Mesendoderm (in vitro differentiated cells): ENCODE results near the gene NOXO1.

Source experiments
- DNase-seq: peaks from one replicate; pipeline ENCODE4 v3.0.0; 2013
- H2AK5ac ChIP-seq: 2 replicates; pipeline ENCODE4 v1.6.1; 2013; ENCODE audit warnings: low read length, inconsistent platforms
- H2BK120ac ChIP-seq: 2 replicates; pipeline ENCODE4 v1.6.1; 2013; ENCODE audit warnings: low read depth, mild to moderate bottlenecking, low read length, moderate library complexity, mixed read lengths
- H2BK15ac ChIP-seq: replicated peaks from 2 replicates; pipeline ENCODE4 v1.6.1; 2013; ENCODE audit warnings: low read depth, mild to moderate bottlenecking, moderate library complexity
- H2BK5ac ChIP-seq: 2 replicates; pipeline ENCODE4 v1.6.1; 2013; ENCODE audit warnings: low read length, inconsistent platforms
- H3K18ac ChIP-seq: 2 replicates; pipeline ENCODE4 v1.6.1; 2013; ENCODE audit warnings: mild to moderate bottlenecking, low read length, mixed read lengths
- H3K23ac ChIP-seq: one replicate; pipeline ENCODE4 v1.6.1; 2013; ENCODE audit warnings: low read length
- H3K27ac ChIP-seq: 2 replicates; pipeline ENCODE4 v1.5.1; 2013; ENCODE audit warnings: low read depth, mild to moderate bottlenecking, inconsistent platforms, low read length, moderate library complexity
- H3K27me3 ChIP-seq: 2 replicates; pipeline ENCODE4 v1.6.1; 2013; ENCODE audit warnings: low read length, control low read depth, mild to moderate bottlenecking, inconsistent platforms; ENCODE audit not compliant: insufficient read depth, poor library complexity
- H3K36me3 ChIP-seq: 2 replicates; pipeline ENCODE4 v1.6.1; 2013; ENCODE audit warnings: low read length, inconsistent platforms; ENCODE audit not compliant: control insufficient read depth, insufficient read depth
- H3K4ac ChIP-seq: one replicate; pipeline ENCODE4 v1.6.1; 2013; ENCODE audit warnings: low read depth, mild to moderate bottlenecking, low read length, moderate library complexity
- H3K4me1 ChIP-seq: 2 replicates; pipeline ENCODE4 v1.6.1; 2013; ENCODE audit warnings: low read depth, low read length, inconsistent platforms; ENCODE audit not compliant: control insufficient read depth
- H3K4me2 ChIP-seq: 2 replicates; pipeline ENCODE4 v1.6.1; 2013; ENCODE audit warnings: low read length
- H3K4me3 ChIP-seq: 2 replicates; pipeline ENCODE4 v1.5.1; 2013; ENCODE audit warnings: mild to moderate bottlenecking, low read length
- H3K56ac ChIP-seq: one replicate; pipeline ENCODE4 v1.6.1; 2013; ENCODE audit warnings: low read length
- H3K79me1 ChIP-seq: 2 replicates; pipeline ENCODE4 v1.6.1; 2013; ENCODE audit warnings: low read length, inconsistent platforms
- H3K79me2 ChIP-seq: 2 replicates; pipeline ENCODE4 v1.6.1; 2013; ENCODE audit warnings: mild to moderate bottlenecking, low read length; ENCODE audit not compliant: control insufficient read depth, insufficient read depth
- H3K9ac ChIP-seq: 2 replicates; pipeline ENCODE4 v1.6.1; 2013; ENCODE audit warnings: low read length, inconsistent platforms
- H4K5ac ChIP-seq: one replicate; pipeline ENCODE4 v1.6.1; 2013; ENCODE audit warnings: low read length
- H4K8ac ChIP-seq: one replicate; pipeline ENCODE4 v1.6.1; 2013; ENCODE audit warnings: low read depth, mild to moderate bottlenecking, control low read depth, low read length, moderate library complexity
- WGBS: extraction: QIAGEN DNeasy Blood & Tissue Kit; methylation state at CpG from one replicate; pipeline ENCODE4 v1.1.7; 2013; ENCODE audit warnings: low lambda C conversion rate, missing lambda C conversion rate; ENCODE audit not compliant: insufficient coverage; ENCODE audit errors: extremely low coverage; 5-methylcytosine and 5-hydroxymethylcytosine counted together

The NOXO1 gene

DNA sequence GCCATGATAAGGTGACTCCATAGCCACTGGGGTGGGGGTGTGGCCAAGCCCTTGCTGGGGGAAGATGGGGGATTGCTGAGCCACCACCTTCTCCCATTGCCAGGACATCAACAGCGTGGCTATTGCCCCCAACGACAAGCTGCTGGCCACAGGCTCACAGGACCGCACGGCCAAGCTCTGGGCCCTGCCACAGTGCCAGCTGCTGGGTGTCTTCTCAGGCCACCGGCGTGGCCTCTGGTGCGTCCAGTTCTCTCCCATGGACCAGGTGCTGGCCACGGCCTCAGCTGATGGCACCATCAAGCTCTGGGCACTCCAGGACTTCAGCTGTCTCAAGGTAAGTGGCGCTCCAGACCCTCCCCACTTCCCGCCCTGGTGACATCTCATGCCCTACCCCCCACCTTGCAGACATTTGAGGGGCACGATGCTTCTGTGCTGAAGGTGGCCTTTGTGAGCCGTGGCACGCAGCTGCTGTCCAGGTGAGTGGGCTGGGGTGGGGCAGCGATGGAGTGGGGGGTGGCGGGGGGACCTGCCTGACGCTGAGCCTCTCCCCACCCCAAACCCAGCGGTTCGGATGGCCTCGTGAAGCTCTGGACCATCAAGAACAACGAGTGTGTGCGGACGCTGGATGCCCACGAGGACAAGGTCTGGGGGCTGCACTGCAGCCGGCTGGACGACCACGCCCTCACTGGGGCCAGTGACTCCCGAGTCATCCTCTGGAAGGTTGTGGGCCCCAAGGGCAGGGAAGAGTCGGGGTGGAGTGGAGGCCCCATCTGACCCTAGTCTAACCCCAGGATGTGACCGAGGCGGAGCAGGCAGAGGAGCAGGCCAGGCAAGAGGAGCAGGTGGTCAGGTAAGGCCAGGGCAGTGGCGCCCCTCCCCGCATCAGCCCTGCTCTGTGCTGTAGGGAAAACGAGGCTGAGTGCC, 4.1 kb downstream of the NOXO1 start:
- Histone ChIP-seq H3K4me2 (no peak overlapping the region), H3K4ac (no peak overlapping the region), H3K9ac (no peak overlapping the region), H2BK5ac (no peak overlapping the region), H4K5ac (no peak overlapping the region), H3K36me3 (peaks cover 4% of the 10 kb centered on the region), H3K27me3 (peaks cover 9% of the 10 kb centered on the region), H3K23ac (no peak overlapping the region), H2BK15ac (no peak overlapping the region), H3K4me3 (no peak overlapping the region), H2AK5ac (no peak overlapping the region), H3K18ac (no peak overlapping the region), H3K27ac (no peak overlapping the region), H3K4me1 (no peaks in the 10 kb centered on the region), H4K8ac (no peak overlapping the region), H2BK120ac (no peak overlapping the region), H3K56ac (no peak overlapping the region), H3K79me1 (peaks cover 4% of the 10 kb centered on the region), H3K79me2 (peaks cover 11% of the 10 kb centered on the region)
- WGBS: no CpG with 5 or more reads among the region's 33 CpGs
- DNase-seq: no peak

DNA sequence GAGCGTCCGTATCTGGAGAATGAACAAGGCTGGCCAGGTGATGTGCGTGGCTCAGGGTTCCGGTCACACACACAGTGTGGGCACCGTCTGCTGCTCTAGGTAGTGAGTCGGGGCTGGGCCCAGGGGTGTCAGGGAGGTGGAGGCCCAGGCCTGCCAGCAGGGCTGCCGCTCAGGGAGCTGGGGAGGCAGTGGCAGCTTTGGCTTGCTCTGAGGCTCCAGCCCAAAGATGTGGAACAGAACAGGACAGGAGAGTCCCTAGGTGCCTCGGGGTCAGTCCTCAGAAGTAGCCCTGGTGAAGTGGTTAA, 5.1 kb downstream of the NOXO1 start:
- peaks cover 13% of the 10 kb centered on the region for H3K79me2 ChIP-seq
- no peak overlapping the region for H2AK5ac ChIP-seq
- peaks cover 7% of the 10 kb centered on the region for H3K27me3 ChIP-seq
- no peak overlapping the region for H3K18ac ChIP-seq
- no peak overlapping the region for H3K4ac ChIP-seq
- DNase-seq: no peak
- peaks cover 4% of the 10 kb centered on the region for H3K36me3 ChIP-seq
- no peak overlapping the region for H4K5ac ChIP-seq
- no CpG with 5 or more reads among the region's 8 CpGs for WGBS
- H3K4me1 ChIP-seq: no peaks in the 10 kb centered on the region
- no peak overlapping the region for H3K56ac ChIP-seq
- H2BK5ac ChIP-seq: no peak overlapping the region
- H3K9ac ChIP-seq: no peak overlapping the region
- no peak overlapping the region for H3K23ac ChIP-seq
- H3K4me2 ChIP-seq: no peak overlapping the region
- no peak overlapping the region for H2BK15ac ChIP-seq
- H4K8ac ChIP-seq: no peak overlapping the region
- H3K79me1 ChIP-seq: peaks cover 4% of the 10 kb centered on the region
- no peak overlapping the region for H3K27ac ChIP-seq
- H2BK120ac ChIP-seq: no peak overlapping the region
- no peak overlapping the region for H3K4me3 ChIP-seq

DNA sequence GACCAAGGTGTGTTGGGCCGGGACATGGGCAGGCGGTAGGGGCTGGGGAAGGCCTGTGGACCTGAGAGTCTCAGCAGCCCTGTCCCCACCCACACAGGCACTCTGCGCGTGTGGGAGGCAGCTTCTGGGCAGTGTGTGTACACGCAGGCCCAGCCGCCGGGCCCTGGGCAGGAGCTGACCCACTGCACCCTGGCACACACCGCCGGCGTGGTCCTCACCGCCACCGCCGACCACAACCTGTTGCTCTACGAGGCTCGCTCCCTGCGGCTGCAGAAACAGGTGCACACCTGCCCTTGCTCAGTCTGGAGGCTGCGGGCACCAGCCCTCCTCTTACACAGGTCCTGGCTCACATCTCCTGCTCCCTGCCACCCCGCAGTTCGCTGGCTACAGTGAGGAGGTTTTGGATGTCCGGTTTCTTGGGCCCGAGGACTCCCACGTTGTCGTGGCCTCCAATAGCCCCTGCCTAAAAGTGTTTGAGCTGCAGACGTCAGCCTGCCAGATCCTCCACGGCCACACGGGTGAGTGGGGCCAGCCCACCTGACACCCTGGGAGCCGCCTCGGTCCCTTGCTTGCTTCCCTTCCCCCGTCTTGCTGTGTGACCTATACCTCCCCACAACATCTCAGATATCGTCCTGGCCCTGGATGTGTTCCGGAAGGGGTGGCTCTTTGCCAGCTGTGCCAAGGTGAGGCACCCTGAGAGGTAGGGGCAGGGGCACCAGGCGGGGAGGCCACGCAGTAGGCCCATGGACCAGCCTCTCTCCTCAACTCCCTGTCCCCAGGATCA, 5.6 kb downstream of the NOXO1 start:
- Histone ChIP-seq H4K5ac (no peak overlapping the region), H3K27me3 (peaks cover 1% of the 10 kb centered on the region), H3K4me1 (no peaks in the 10 kb centered on the region), H3K18ac (no peak overlapping the region), H3K79me1 (peaks cover 5% of the 10 kb centered on the region), H2BK15ac (no peak overlapping the region), H3K36me3 (peaks cover 4% of the 10 kb centered on the region), H3K27ac (no peak overlapping the region), H3K9ac (no peak overlapping the region), H3K4me3 (no peak overlapping the region), H3K79me2 (peaks cover 13% of the 10 kb centered on the region), H2AK5ac (no peak overlapping the region), H3K56ac (no peak overlapping the region), H3K4me2 (no peak overlapping the region), H2BK120ac (no peak overlapping the region), H2BK5ac (no peak overlapping the region), H3K4ac (no peak overlapping the region), H3K23ac (no peak overlapping the region), H4K8ac (no peak overlapping the region)
- WGBS: no CpG with 5 or more reads among the region's 33 CpGs
- no peak for DNase-seq

DNA sequence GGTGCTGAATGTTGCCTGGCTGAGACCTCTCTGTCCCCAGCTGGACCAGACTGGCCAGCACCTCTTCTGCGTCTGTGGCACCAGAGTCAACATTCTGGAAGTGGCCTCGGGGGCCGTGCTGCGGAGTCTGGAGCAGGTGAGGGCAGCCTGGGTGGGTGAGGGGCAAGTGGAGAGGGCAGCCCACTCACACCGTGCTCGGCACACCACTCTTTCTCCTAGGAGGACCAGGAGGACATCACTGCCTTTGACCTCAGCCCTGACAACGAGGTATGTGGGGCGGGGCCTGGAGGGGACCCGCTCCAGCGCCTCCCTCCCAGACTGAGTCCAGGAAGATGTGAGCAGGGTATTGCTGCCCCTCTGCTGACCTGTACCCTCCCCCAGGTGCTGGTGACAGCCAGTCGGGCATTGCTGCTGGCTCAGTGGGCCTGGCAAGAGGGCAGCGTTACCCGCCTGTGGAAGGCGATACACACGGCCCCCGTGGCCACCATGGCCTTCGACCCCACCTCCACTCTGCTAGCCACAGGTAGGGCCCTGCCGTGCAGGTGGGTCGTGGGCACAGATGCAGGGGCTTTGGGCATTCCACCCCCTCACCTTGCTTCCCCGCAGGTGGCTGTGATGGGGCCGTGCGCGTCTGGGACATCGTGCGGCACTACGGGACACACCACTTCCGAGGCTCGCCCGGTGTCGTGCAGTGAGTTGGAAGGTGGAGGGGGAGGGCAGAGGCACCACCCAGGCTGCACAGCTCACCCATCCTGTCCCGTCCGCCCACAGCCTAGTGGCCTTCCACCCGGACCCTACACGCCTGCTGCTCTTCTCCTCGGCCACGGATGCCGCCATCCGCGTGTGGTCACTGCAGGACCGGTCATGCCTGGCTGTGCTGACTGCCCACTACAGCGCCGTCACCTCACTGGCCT, 6.9 kb downstream of the NOXO1 start:
- WGBS: no CpG with 5 or more reads among the region's 42 CpGs
- no peak overlapping the region for H3K4me2 ChIP-seq

DNA sequence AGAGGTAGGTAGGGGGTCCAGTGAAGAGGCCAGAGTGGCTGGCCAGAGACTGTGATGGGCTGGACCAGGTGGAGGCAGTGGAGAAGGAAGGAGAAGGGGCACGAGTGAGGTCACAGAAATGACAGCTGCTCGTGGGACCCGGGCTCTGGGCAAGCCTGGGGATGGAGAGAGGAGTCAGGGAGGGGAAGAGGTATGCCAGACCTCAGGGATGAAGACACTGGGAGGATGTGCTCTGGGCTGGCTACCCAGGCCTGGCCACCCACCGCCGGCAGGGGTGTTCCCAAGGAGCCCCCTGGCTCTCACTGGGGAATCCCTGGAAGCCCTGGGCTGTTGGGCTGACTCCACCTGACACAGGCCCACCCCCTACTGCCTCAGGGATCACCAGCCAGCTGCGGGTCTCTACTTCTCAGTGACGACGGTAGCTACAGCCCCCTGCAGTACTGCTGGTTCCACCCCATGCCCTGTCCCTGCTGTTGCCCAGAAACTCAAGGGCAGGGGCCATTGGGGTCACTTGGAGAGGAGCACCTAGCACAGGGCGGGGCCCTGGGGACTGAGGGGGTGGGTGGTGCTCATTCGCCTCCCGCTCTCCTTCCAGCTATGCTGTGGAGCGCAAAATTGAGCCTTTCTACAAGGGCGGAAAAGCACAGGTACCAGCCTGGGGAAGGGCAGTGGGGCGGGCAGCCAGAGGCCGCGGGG, 7.7 kb downstream of the NOXO1 start:
- H2AK5ac ChIP-seq: no peak overlapping the region
- H3K27me3 ChIP-seq: no peaks in the 10 kb centered on the region
- H3K18ac ChIP-seq: no peak overlapping the region
- H3K4me1 ChIP-seq: no peaks in the 10 kb centered on the region
- no peak overlapping the region for H2BK5ac ChIP-seq
- H2BK120ac ChIP-seq: no peak overlapping the region
- H3K4me3 ChIP-seq: no peak overlapping the region
- H3K4me2 ChIP-seq: no peak overlapping the region
- H4K5ac ChIP-seq: no peak overlapping the region
- no CpG with 5 or more reads among the region's 16 CpGs for WGBS
- H3K23ac ChIP-seq: no peak overlapping the region
- no peak for DNase-seq
- no peak overlapping the region for H3K9ac ChIP-seq
- no peak overlapping the region for H4K8ac ChIP-seq
- no peak overlapping the region for H3K27ac ChIP-seq
- H3K4ac ChIP-seq: no peak overlapping the region
- no peak overlapping the region for H2BK15ac ChIP-seq
- peaks cover 4% of the 10 kb centered on the region for H3K36me3 ChIP-seq
- H3K79me1 ChIP-seq: peaks cover 5% of the 10 kb centered on the region
- no peak overlapping the region for H3K56ac ChIP-seq
- peaks cover 13% of the 10 kb centered on the region for H3K79me2 ChIP-seq

More for the DNA sequence above, 6.9 kb downstream of the NOXO1 start:
- Histone ChIP-seq H3K79me2 (peaks cover 13% of the 10 kb centered on the region), H3K27ac (no peak overlapping the region), H4K5ac (no peak overlapping the region), H2BK15ac (no peak overlapping the region), H3K4me3 (no peak overlapping the region), H2BK5ac (no peak overlapping the region), H3K23ac (no peak overlapping the region), H3K9ac (no peak overlapping the region), H3K36me3 (peaks cover 4% of the 10 kb centered on the region), H3K4ac (no peak overlapping the region), H3K4me1 (no peaks in the 10 kb centered on the region), H3K27me3 (no peaks in the 10 kb centered on the region), H2BK120ac (no peak overlapping the region), H3K18ac (no peak overlapping the region), H3K56ac (no peak overlapping the region), H3K79me1 (peaks cover 5% of the 10 kb centered on the region), H2AK5ac (no peak overlapping the region), H4K8ac (no peak overlapping the region)
- no peak for DNase-seq
